NCI-H69 (cell line): ENCODE results near the gene KMT2B.
"Not testable (repeated sequence)": the region's sequence is repeated elsewhere in the genome, so short reads cannot be mapped to it uniquely, and the experiment has no call there.

Source experiments
- DNase-seq: peaks from one replicate; lab custom pipeline; 2025; lab: John Stamatoyannopoulos, UW

KMT2B gene

GRCh38 chr19:35710784-35711723 is 6.7 kb upstream of the KMT2B start:
- no peak for DNase-seq

GRCh38 chr19:35712567-35713505 is 5.0 kb upstream of the KMT2B start:
- no peak for DNase-seq

- no peak for DNase-seq
These were observed 4.3 kb upstream of the KMT2B start for GRCh38 chr19:35713506-35713850.

- DNase-seq = no peak
These were observed 3.8 kb upstream of the KMT2B start for GRCh38 chr19:35713904-35714495.

GRCh38 chr19:35714601-35715354 is 3.0 kb upstream of the KMT2B start:
- peak; percentile 59 for DNase-seq

- DNase-seq = no peak
These were observed 2.4 kb upstream of the KMT2B start for GRCh38 chr19:35715355-35715809.

- DNase-seq = peak; percentile 71
These were observed 1.6 kb upstream of the KMT2B start for GRCh38 chr19:35715981-35716800.

GRCh38 chr19:35716801-35717664 is 770 bp upstream of the KMT2B start:
- peak; percentile 92 for DNase-seq

GRCh38 chr19:35718345-35719041 is 690 bp downstream of the KMT2B start:
- DNase-seq = peak; percentile 45

GRCh38 chr19:35719402-35720162 is 1.8 kb downstream of the KMT2B start:
- DNase-seq = no peak

GRCh38 chr19:35720163-35720524 is 2.3 kb downstream of the KMT2B start:
- no peak for DNase-seq

GRCh38 chr19:35720648-35721047 is 2.8 kb downstream of the KMT2B start:
- no peak for DNase-seq

- DNase-seq = no peak
These were observed 3.6 kb downstream of the KMT2B start for GRCh38 chr19:35721374-35721773.

GRCh38 chr19:35722461-35722860 is 4.7 kb downstream of the KMT2B start:
- DNase-seq = no peak

GRCh38 chr19:35722897-35723296 is 5.1 kb downstream of the KMT2B start:
- DNase-seq = no peak

- DNase-seq = no peak
These were observed 5.9 kb downstream of the KMT2B start for GRCh38 chr19:35723671-35724070.

- DNase-seq = not testable (repeated sequence)
These were observed 6.3 kb downstream of the KMT2B start for GRCh38 chr19:35724132-35724531.

GRCh38 chr19:35724560-35724959 is 6.8 kb downstream of the KMT2B start:
- DNase-seq = no peak
